Panc1 (cell line): ENCODE measurements around the gene DDA1. TPM values are rescaled to one million over a fixed set of nuclear protein-coding genes. Genes with fewer than 3 reads are reported as not detected.

Experiments used
- ATAC-seq: fragments of 200-7000 bp; cut with Tn5 transposase; 2 replicates; pipeline ENCODE4 v1.9.1; 2020; ENCODE audit warnings: mild to moderate bottlenecking, moderate library complexity
- BruUV-seq: library from RNA; stranded (reverse); fragments of 400-500 nt; replicated peaks from 2 replicates; lab custom pipeline; 2021; lab: Mats Ljungman, UMichigan
- CTCF ChIA-PET: fragments of 300-600 bp; sonication (Branson Sonifier 250); formaldehyde crosslinking; loops from one replicate; lab custom pipeline; 2022; ENCODE audit warnings: antibody characterized with exemption; lab: Charles Lee
- POLR2A ChIA-PET: fragments of 300-600 bp; sonication (Branson Sonifier 250); formaldehyde crosslinking; loops from one replicate; lab custom pipeline; 2022; ENCODE audit warnings: antibody characterized with exemption; lab: Charles Lee
- DNase-seq: peaks from one replicate; pipeline ENCODE4 v3.0.0-alpha.2; 2010; ENCODE audit warnings: low read depth, low spot score
- H3K27ac ChIP-seq: 2 replicates; pipeline ENCODE4 v1.5.1; 2011; ENCODE audit warnings: mild to moderate bottlenecking, low read length, inconsistent platforms
- H3K27me3 ChIP-seq: fragments of 200-500 bp; sonication (Bioruptor generic); 2 replicates; pipeline ENCODE4 v1.6.0; 2014; ENCODE audit warnings: low read length, inconsistent platforms; ENCODE audit not compliant: control insufficient read depth, insufficient read depth
- H3K36me3 ChIP-seq: fragments of 200-500 bp; sonication (Bioruptor generic); 2 replicates; pipeline ENCODE4 v1.5.1; 2014; ENCODE audit warnings: inconsistent platforms, mild to moderate bottlenecking, low read length, moderate library complexity; ENCODE audit not compliant: control insufficient read depth, insufficient read depth
- H3K4me1 ChIP-seq: 2 replicates; pipeline ENCODE4 v1.5.1; 2011; ENCODE audit warnings: inconsistent platforms, mild to moderate bottlenecking, low read length, moderate library complexity; ENCODE audit not compliant: control insufficient read depth, insufficient read depth
- H3K4me3 ChIP-seq, 2 experiments: 2 replicates each; pipeline ENCODE4 v1.5.1; 2011 to 2012; ENCODE audit warnings: low read depth in 2 of 2, low read length in 2 of 2, mild to moderate bottlenecking in 2 of 2, inconsistent platforms in 1 of 2, moderate library complexity in 1 of 2
- H3K9me3 ChIP-seq: fragments of 200-500 bp; sonication (Bioruptor generic); 2 replicates; pipeline ENCODE4 v1.5.1; 2014; ENCODE audit warnings: low read depth, mild to moderate bottlenecking, inconsistent platforms, low read length, moderate library complexity; ENCODE audit not compliant: control insufficient read depth, insufficient read depth
- CTCF ChIP-seq: fragments of 450-650 bp; IDR thresholded peaks from 2 replicates; pipeline ENCODE4 v1.5.1; 2017; ENCODE audit warnings: mild to moderate bottlenecking
- POLR2AphosphoS5 ChIP-seq: IDR thresholded peaks from 2 replicates; pipeline ENCODE4 v1.6.1; 2012; ENCODE audit warnings: mild to moderate bottlenecking, low read depth, low read length, moderate library complexity
- REST ChIP-seq, 2 experiments: IDR thresholded peaks; 2 replicates each; pipeline ENCODE4 v1.6.1; 2011 to 2012; ENCODE audit warnings: low read depth in 2 of 2, control low read depth in 1 of 2, low read length in 1 of 2, mild to moderate bottlenecking in 1 of 2, moderate library complexity in 1 of 2; ENCODE audit not compliant: insufficient read depth in 1 of 2
- SIN3A ChIP-seq: IDR thresholded peaks from 2 replicates; pipeline ENCODE4 v1.6.1; 2012; ENCODE audit warnings: low read depth, mild to moderate bottlenecking, low read length, moderate library complexity, borderline replicate concordance; ENCODE audit not compliant: insufficient read depth
- TCF7L2 ChIP-seq: IDR thresholded peaks from 2 replicates; pipeline ENCODE4 v1.6.1; 2011; ENCODE audit warnings: mild to moderate bottlenecking, low read depth, low read length, inconsistent platforms
- in situ Hi-C: cut with HindIII; loops from 2 replicates; pipeline ENCODE4 v1.10.0; 2016; ENCODE audit warnings: low sequenced_read_pairs, low pct_unique_long_range_greater_than_20kb
- intact Hi-C: fragments of 100-400 bp; cut with micrococcal nuclease; formaldehyde crosslinking; loops from one replicate; pipeline ENCODE4 v1.10.0; 2022; ENCODE audit not compliant: unreplicated experiment
- total RNA-seq: library from RNA; stranded (reverse); gene quantifications from one replicate; pipeline ENCODE4 v1.2.1, GENCODE V29; 2021; ENCODE audit not compliant: unreplicated experiment

Gene DDA1
- total RNA-seq, 1 experiment from 2014 or later, result 56.0 TPM

- Histone ChIP-seq H3K27ac (no peak within 1 kb of the TSS), H3K4me3 (peak within 1 kb of the TSS; percentile 29 to 44), H3K9me3 (no peaks in the 10 kb centered on the region), H3K36me3 (no peaks in the 10 kb centered on the region), H3K4me1 (no peaks in the 10 kb centered on the region), H3K27me3 (no peaks in the 10 kb centered on the region)
- no TSS peak for BruUV-seq
- DNase-seq (no peak), ATAC-seq (no peak)
- intact Hi-C loops (loop anchor here (10.0 kb wide), 1 partner anchor 57 kb away; the partner anchor contains the start of gene OCEL1), in situ Hi-C loops (no loop called here)
- POLR2A ChIA-PET, result no interaction called here
- CTCF ChIA-PET, result interaction anchor here (0.6 to 1.3 kb wide), 4 partner anchors 15 to 64 kb away, joined by 3 to 5 read pairs (median 4); partner anchors contain the start of gene DDA1
- TF ChIP-seq SIN3A (no peak), TCF7L2 (no peak), REST (IDR thresholded peaks at IDR 0.05; ENCODE audit: insufficient read depth in 1 of 2, low read depth in 2 of 2, low read length in 1 of 2) (no peak), POLR2AphosphoS5 (no peak), CTCF (no peak)
Measured at GRCh38 chr19:17281391-17282304, 27.7 kb upstream of the DDA1 start, which contains the start of gene ANKLE1. Gene ANKLE1, plus strand, starts transcription at chr19:17281901. Its CDS starts 20 bp downstream, at chr19:17281921.

- H3K9me3 ChIP-seq, result no peaks in the 10 kb centered on the region
- TF ChIP-seq REST (IDR thresholded peaks at IDR 0.05; ENCODE audit: insufficient read depth in 1 of 2, low read depth in 2 of 2, low read length in 1 of 2) (no peak), CTCF (peak; percentile 91), SIN3A (no peak)
- peak overlapping the region; percentile 29 to 44 for H3K4me3 ChIP-seq
- in situ Hi-C loops (no loop called here), intact Hi-C loops (loop anchor here (10.0 kb wide), 1 partner anchor 58 kb away; the partner anchor contains the start of gene OCEL1)
- H3K27me3 ChIP-seq, result no peaks in the 10 kb centered on the region
- POLR2A ChIA-PET, result no interaction called here
- H3K4me1 ChIP-seq, result no peaks in the 10 kb centered on the region
- no TSS peak for BruUV-seq
- no peaks in the 10 kb centered on the region for H3K36me3 ChIP-seq
- H3K27ac ChIP-seq, result no peak overlapping the region
- DNase-seq (no peak), ATAC-seq (peak; percentile 97)
- CTCF ChIA-PET, result interaction anchor here (1.2 to 1.3 kb wide), 2 partner anchors 16 to 27 kb away, joined by 4 read pairs; partner anchors contain the start of gene DDA1
Measured at GRCh38 chr19:17282488-17283125, 26.8 kb upstream of the DDA1 start.
